Heart left ventricle (tissue), 16 donors: ENCODE results near the gene HHAT. TPM values are rescaled to one million over a fixed set of nuclear protein-coding genes. Genes with fewer than 3 reads are reported as not detected.
A peak's percentile ranks its signal among the peaks of the same experiment; 100 is the strongest.

Source experiments
- ATAC-seq, 4 donors: fragments of 200-7000 bp; cut with Tn5 transposase; one replicate each; pipeline ENCODE4 v1.9.1; 2020 to 2022; ENCODE audit warnings: moderate library complexity in 4 of 4, mild to moderate bottlenecking in 3 of 4, moderate number of reproducible peaks in 1 of 4
- DNase-seq, 5 donors: peaks; one replicate each; pipeline ENCODE4 v3.0.0-alpha.2; 2020
- H3K27ac ChIP-seq, 12 donors: fragments of 200-600 bp; sonication (generic) in 4 of 12; one replicate each; pipeline versions ENCODE4 v1.5.0 to v1.8.0; 2016 to 2022; ENCODE audit warnings: mild to moderate bottlenecking in 2 of 12
- H3K27me3 ChIP-seq, 9 donors: fragments of 200-600 bp; sonication (generic) in 2 of 9; one replicate each; pipeline versions ENCODE4 v1.5.1 to v1.8.0; 2016 to 2022; ENCODE audit warnings: mild to moderate bottlenecking in 3 of 9
- H3K36me3 ChIP-seq, 9 donors: fragments of 200-600 bp; sonication (generic) in 2 of 9; one replicate each; pipeline versions ENCODE4 v1.5.0 to v1.8.0; 2018 to 2022; ENCODE audit warnings: mild to moderate bottlenecking in 2 of 9
- H3K4me1 ChIP-seq, 12 donors: fragments of 200-600 bp; sonication (generic) in 4 of 12; one replicate each; pipeline versions ENCODE4 v1.5.0 to v1.8.0; 2016 to 2022; ENCODE audit warnings: mild to moderate bottlenecking in 3 of 12
- H3K4me3 ChIP-seq, 12 donors: fragments of 200-600 bp; sonication (generic) in 4 of 12; one replicate each; pipeline versions ENCODE4 v1.5.0 to v1.8.0; 2017 to 2022; ENCODE audit warnings: mild to moderate bottlenecking in 9 of 12, moderate library complexity in 4 of 12
- H3K9me3 ChIP-seq, 12 donors: fragments of 200-600 bp; sonication (generic) in 4 of 12; one replicate each; pipeline versions ENCODE4 v1.5.0 to v1.8.0; 2016 to 2022; ENCODE audit warnings: mild to moderate bottlenecking in 1 of 12
- POLR2A ChIP-seq, 2 donors: fragments of 450-650 bp; IDR thresholded peaks; one replicate each; pipeline ENCODE4 v1.6.1; 2017; ENCODE audit warnings: antibody characterized with exemption in 2 of 2, mild to moderate bottlenecking in 2 of 2, moderate library complexity in 2 of 2
- WGBS, 4 donors: extraction: QIAGEN DNeasy Blood & Tissue Kit in 2 of 4; methylation state at CpG; one replicate each; pipeline versions ENCODE4 v1.1.5 to v1.1.7; 2013 to 2018; 5-methylcytosine and 5-hydroxymethylcytosine counted together
- intact Hi-C, 10 donors: fragments of 100-400 bp; cut with DNase I; formaldehyde crosslinking; loops; one replicate each; pipeline versions ENCODE4 v1.11.1 to v1.14.2; 2022
- polyA plus RNA-seq, 2 donors: library from polyadenylated mRNA; stranded (reverse); fragments of 200-250 nt; gene quantifications; one replicate each; pipeline ENCODE4 v1.2.3, GENCODE V29; 2013
- total RNA-seq, 9 donors: library from RNA; depleted of rRNA in 2 of 9; stranded (reverse); fragments of >200 nt in 2 of 9; fragmentation: NEBNext Ultra II Directional in 3 of 9; extraction: Animal tissue kit (Norgen Biotek cat#: 25700) in 3 of 9; gene quantifications; one replicate each; pipeline versions ENCODE4 v1.1.0 to v1.2.4, GENCODE V29; 2016 to 2023
- TF ChIP-seq, protein P1 (sequence below), 12 donors: fragments of 200-600 bp; sonication (generic) in 4 of 12; IDR thresholded peaks; one replicate each; pipeline versions ENCODE4 v1.5.0 to v1.8.0; 2018 to 2022; ENCODE audit warnings: antibody characterized with exemption in 12 of 12, mild to moderate bottlenecking in 5 of 12
- donor health status: ischemic (EF 13 %, LVEDD 7.1; RV severe dilation, severe dysfunction).
- donor health status: healthy with polysubstance abuse.
- donor health status: DM: no; HTN: yes; CAD: no.
- donor health status: DM: no; HTN: no; CAD: no.
- donor health status: ischemic (EF 25% LVEDD 6.9; RV normal size, moderate dysfunction).
- donor health status: ischemic (EF 25% LVEDD 5.7; RV mildly dilated, moderate dysfunction).
- donor health status: healthy.
- donor health status: DM: yes; HTN: yes; CAD: no.
- donor health status: ischemic (EF 35%, LVEDD 5.7; RV mildly dilated, moderate dysfunction).
- donor health status: nonischemic (EF 11% LVEDD 7.7; RV severe dilation, severe dysfunction).
- donor health status: DM: yes; HTN: yes; CAD: no.
- donor health status: PGD.
- donor health status: ischemic (EF 29% LVEDD 5.4; RV normal size, mild dysfunction).
- donor health status: nonischemic (EF 23%, LVEDD 6.1; RV moderate dilation, normal function).

The HHAT gene
- total and polyA plus RNA-seq, 11 donors = 0.98 to 4.7 (median 2.8) TPM

DNA sequence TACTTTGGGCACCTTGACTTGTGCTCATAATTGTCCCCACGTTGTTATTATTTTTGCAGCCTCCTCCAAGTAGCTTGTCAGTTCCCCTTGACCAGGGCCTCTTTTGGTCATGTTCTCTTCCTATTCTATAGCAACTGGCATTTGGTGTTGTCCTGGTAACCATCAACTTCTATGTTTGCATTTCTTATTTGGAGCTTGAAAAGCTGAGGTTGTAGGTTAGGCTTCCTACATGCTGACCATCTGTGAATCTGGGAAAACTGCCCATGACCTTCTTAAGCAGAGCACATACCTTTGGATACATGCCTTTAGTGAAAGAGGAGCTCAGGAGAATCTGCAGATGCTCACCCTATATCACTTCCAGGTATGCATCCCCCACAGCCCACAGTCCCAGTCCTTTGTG is 160.8 kb downstream of the HHAT start:
- H3K9me3 ChIP-seq = no peaks in the 10 kb centered on the region
- H3K36me3 ChIP-seq = no peaks in the 10 kb centered on the region
- H3K27me3 ChIP-seq = no peaks in the 10 kb centered on the region
- 0 to 100% (median 64%) methylated on average over 1 of the region's 1 CpG for WGBS, 4 donors
- no peaks in the 10 kb centered on the region for H3K4me1 ChIP-seq
- DNase-seq (no peak), ATAC-seq (no peak)
- TF ChIP-seq, protein P1, sequence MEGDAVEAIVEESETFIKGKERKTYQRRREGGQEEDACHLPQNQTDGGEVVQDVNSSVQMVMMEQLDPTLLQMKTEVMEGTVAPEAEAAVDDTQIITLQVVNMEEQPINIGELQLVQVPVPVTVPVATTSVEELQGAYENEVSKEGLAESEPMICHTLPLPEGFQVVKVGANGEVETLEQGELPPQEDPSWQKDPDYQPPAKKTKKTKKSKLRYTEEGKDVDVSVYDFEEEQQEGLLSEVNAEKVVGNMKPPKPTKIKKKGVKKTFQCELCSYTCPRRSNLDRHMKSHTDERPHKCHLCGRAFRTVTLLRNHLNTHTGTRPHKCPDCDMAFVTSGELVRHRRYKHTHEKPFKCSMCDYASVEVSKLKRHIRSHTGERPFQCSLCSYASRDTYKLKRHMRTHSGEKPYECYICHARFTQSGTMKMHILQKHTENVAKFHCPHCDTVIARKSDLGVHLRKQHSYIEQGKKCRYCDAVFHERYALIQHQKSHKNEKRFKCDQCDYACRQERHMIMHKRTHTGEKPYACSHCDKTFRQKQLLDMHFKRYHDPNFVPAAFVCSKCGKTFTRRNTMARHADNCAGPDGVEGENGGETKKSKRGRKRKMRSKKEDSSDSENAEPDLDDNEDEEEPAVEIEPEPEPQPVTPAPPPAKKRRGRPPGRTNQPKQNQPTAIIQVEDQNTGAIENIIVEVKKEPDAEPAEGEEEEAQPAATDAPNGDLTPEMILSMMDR (IDR thresholded peaks at IDR 0.05) = no peak
- no peak for TF ChIP-seq POLR2A (IDR thresholded peaks at IDR 0.05)
- H3K27ac ChIP-seq = no peak overlapping the region
- H3K4me3 ChIP-seq = no peak overlapping the region
- intact Hi-C loops = no loop called here

DNA sequence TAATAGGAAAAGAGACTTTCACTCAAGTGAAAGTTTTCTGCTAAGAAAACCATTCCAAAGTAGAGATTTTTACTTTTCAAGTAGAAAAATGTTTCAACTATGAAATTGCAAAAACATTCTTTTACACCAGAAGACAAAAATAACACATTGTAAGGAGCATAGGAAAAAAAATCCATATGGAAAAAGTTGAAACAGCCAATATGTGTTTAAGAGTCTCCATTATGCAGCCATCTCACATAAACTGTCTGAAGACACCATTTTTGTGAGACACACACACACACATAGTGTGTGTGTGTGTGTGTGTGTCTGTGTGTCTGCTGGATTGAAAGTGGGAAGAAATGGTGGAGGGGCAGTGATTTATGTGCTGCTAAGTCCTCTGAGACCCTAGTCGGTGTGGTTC is 162.1 kb downstream of the HHAT start:
- no peak for ATAC-seq
- Histone ChIP-seq H3K9me3 (no peaks in the 10 kb centered on the region), H3K27me3 (no peaks in the 10 kb centered on the region), H3K27ac (no peak overlapping the region), H3K4me1 (no peaks in the 10 kb centered on the region), H3K36me3 (no peaks in the 10 kb centered on the region), H3K4me3 (no peak overlapping the region)
- DNase-seq = no peak
- 74 to 94% (median 83%) methylated on average over 1 of the region's 1 CpG for WGBS, 4 donors
- intact Hi-C loops = no loop called here
- no peak for TF ChIP-seq POLR2A (IDR thresholded peaks at IDR 0.05)
- TF ChIP-seq, protein P1 (IDR thresholded peaks at IDR 0.05) = no peak

DNA sequence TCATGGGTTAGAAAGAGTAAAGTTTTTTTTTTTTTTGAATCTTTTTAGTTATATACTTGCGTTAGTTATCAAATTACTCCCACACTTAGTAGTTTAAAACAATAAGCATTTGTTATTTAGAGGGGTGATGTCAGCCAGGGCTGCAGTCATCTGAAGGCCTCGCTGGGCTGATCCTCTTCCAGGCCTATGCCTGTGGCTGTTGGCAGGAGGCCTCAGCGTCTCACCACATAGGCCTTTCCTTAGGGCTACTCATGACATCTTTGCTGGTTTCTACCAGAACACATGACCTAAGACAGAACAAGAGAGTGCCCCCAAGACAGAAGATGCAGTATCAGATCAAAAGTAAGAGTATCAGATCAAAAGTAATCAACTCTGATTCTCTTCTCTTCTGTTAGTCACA is 167.4 kb downstream of the HHAT start:
- intact Hi-C loops = no loop called here
- ATAC-seq (peak in 3 of 4 donors; percentile 56 to 86 (median 63)), DNase-seq (peak in 4 of 5 donors; percentile 15 to 40 (median 28))
- Histone ChIP-seq H3K36me3 (no peaks in the 10 kb centered on the region), H3K9me3 (no peaks in the 10 kb centered on the region), H3K27me3 (no peaks in the 10 kb centered on the region), H3K4me3 (no peak overlapping the region), H3K4me1 (no peaks in the 10 kb centered on the region), H3K27ac (no peak overlapping the region)
- TF ChIP-seq POLR2A (IDR thresholded peaks at IDR 0.05) = no peak
- TF ChIP-seq, protein P1 (IDR thresholded peaks at IDR 0.05) = no peak
- WGBS, 4 donors = 59 to 73% (median 68%) methylated on average over 3 of the region's 3 CpGs

DNA sequence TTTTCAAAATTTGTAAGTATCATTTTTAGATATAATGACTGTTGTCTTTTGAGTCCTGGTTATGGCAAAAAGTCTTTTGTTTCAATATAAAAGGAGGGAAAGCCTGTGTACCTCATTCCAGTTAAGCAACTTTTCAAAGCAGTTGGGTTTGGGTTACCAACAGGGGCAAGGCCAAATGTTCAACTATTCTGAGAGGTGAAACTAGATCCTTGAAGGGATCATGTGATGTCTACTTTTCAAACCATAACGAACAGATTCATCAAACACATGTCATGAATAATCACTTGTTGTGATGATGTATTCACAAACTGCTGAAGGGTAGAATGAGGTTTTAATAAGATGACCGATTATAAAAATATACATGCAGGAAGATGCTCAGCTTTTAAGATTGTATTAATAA is 171.3 kb downstream of the HHAT start:
- Histone ChIP-seq H3K4me1 (no peaks in the 10 kb centered on the region), H3K9me3 (no peaks in the 10 kb centered on the region), H3K27ac (no peak overlapping the region), H3K27me3 (no peaks in the 10 kb centered on the region), H3K36me3 (no peaks in the 10 kb centered on the region), H3K4me3 (no peak overlapping the region)
- 86 to 88% (median 87%) methylated on average over 2 of the region's 2 CpGs for WGBS, 4 donors
- TF ChIP-seq, protein P1 (IDR thresholded peaks at IDR 0.05) = no peak
- TF ChIP-seq POLR2A (IDR thresholded peaks at IDR 0.05) = no peak
- intact Hi-C loops = no loop called here
- ATAC-seq (no peak), DNase-seq (no peak)
